ENCODE measurements around the gene DNMBP. TPM values are rescaled to one million over a fixed set of nuclear protein-coding genes. Genes with fewer than 3 reads are reported as not detected.

DNMBP gene
- total and polyA plus RNA-seq, 2 of the 4 experiments (the other 2 are of a cell fraction) = 10.9 to 13.6 TPM

- H3K27ac ChIP-seq (ENCODE audit: insufficient read depth, low read length) = no peak overlapping the region
- H3K4me2 ChIP-seq (ENCODE audit: low read depth, low read length) = no peak overlapping the region
- intact Hi-C loops (cut with micrococcal nuclease) = loop anchor here (2.0 to 5.0 kb wide), 2 partner anchors 42 to 111 kb away; partner anchors contain the start of gene DNMBP
Measured at GRCh38 chr10:99965700-99966099, 44.0 kb downstream of the DNMBP start.

More at GRCh38 chr10:99965700-99966099, 44.0 kb downstream of the DNMBP start:
- POLR2A ChIA-PET (ENCODE audit: unreplicated experiment) = no interaction called here
- H2BK5ac ChIP-seq (ENCODE audit: low read depth, low read length, poor library complexity, severe bottlenecking) = no peak overlapping the region
- H3K18ac ChIP-seq (ENCODE audit: low read depth, low read length) = no peak overlapping the region
- peaks cover 4% of the 10 kb centered on the region; the same call in 1 of the 2 replicates for H3K9me1 ChIP-seq (ENCODE audit: insufficient read depth, low read length)
- H2BK20ac ChIP-seq (ENCODE audit: low read depth, low read length) = no peak overlapping the region
- no peak for ATAC-seq (ENCODE audit: low read depth)
- peaks cover 8% of the 10 kb centered on the region for H3K36me3 ChIP-seq (ENCODE audit: control insufficient read depth, insufficient read depth, low read length)
- no peak overlapping the region for H2BK120ac ChIP-seq (ENCODE audit: low read depth, low read length)
- CTCF ChIA-PET = interaction anchor here (1.2 to 2.4 kb wide), 6 partner anchors 9 to 233 kb away, joined by 3 to 11 read pairs (median 4); partner anchors contain the start of genes CUTC and DNMBP
- DNase-seq = no peak
- peaks cover 16 to 50% of the 10 kb centered on the region in 2 experiments; a peak in 3 of 4 replicates for H3K79me1 ChIP-seq (ENCODE audit: low read depth in 1 of 2, low read length in 2 of 2)
- no peak overlapping the region for H3K56ac ChIP-seq (ENCODE audit: extremely low read depth, insufficient read depth, low read length)
- H4K8ac ChIP-seq (ENCODE audit: low read depth in 2 of 2, low read length in 2 of 2) = no peak overlapping the region
- H3K9ac ChIP-seq (ENCODE audit: low read depth, low read length) = no peak overlapping the region
- dilution Hi-C loops (cut with HindIII; ENCODE audit: low sequenced_read_pairs, unreplicated experiment) (no loop called here), in situ Hi-C loops (cut with MboI; ENCODE audit: low sequenced_read_pairs) (loop anchor here (10.0 kb wide), 1 partner anchor 79 kb away; no protein-coding TSS in a partner anchor)
- H4K91ac ChIP-seq (ENCODE audit: insufficient read depth, low read depth, low read length) = no peak overlapping the region
- no peak overlapping the region for H3K4ac ChIP-seq (ENCODE audit: low read depth, low read length)
- H3K4me1 ChIP-seq (ENCODE audit: control insufficient read depth, insufficient read depth, low read length) = peaks cover 5% of the 10 kb centered on the region
- TF ChIP-seq FOS (IDR thresholded peaks at IDR 0.05; ENCODE audit: low read depth, low read length) = no peak
- no peak for TF ChIP-seq RFX5 (IDR thresholded peaks at IDR 0.05; ENCODE audit: low read depth, low read length)
- no peak for TF ChIP-seq MXI1 (IDR thresholded peaks at IDR 0.05; ENCODE audit: borderline replicate concordance, low read depth, low read length)
- TF ChIP-seq CHD1 (IDR thresholded peaks at IDR 0.05; ENCODE audit: low read depth, low read length) = no peak
- no peak overlapping the region for H3K4me3 ChIP-seq (ENCODE audit: insufficient read depth, low read depth, low read length)
- no peak overlapping the region for H2AFZ ChIP-seq (replicated peaks; ENCODE audit: low read length, poor library complexity)
- H3K27me3 ChIP-seq (ENCODE audit: control insufficient read depth, insufficient read depth, low read length) = no peaks in the 10 kb centered on the region
- H2AK5ac ChIP-seq (ENCODE audit: low read depth, low read length) = no peak overlapping the region
- no peak overlapping the region for H2AK9ac ChIP-seq (replicated peaks; ENCODE audit: low read depth, low read length, poor library complexity)
- H4K5ac ChIP-seq (ENCODE audit: low read depth, low read length) = no peak overlapping the region
- H3K23ac ChIP-seq (ENCODE audit: low read depth, low read length) = no peak overlapping the region
- no peaks in the 10 kb centered on the region for H4K20me1 ChIP-seq (ENCODE audit: insufficient read depth, low read length)
- 100% methylated on average over 1 of the region's 4 CpGs; no CpG with 5 or more reads in 1 of the 2 experiments for WGBS, 2 experiments (ENCODE audit: extremely low coverage in 2 of 2, insufficient read length in 1 of 2)
- no TSS peak for BruUV-seq (replicated peaks)
- H3K9me3 ChIP-seq (ENCODE audit: control insufficient read depth, insufficient read depth, low read length) = no peaks in the 10 kb centered on the region
- no peak overlapping the region for H2BK15ac ChIP-seq (ENCODE audit: low read depth, low read length)
- H3K14ac ChIP-seq (replicated peaks; ENCODE audit: low read depth, low read length) = no peak overlapping the region
